Forelimb muscle (tissue), 1 donor: ENCODE data around the gene MIOX. TPM values are rescaled to one million over a fixed set of nuclear protein-coding genes. Genes with fewer than 3 reads are reported as not detected.

Experiments
- DNase-seq: peaks from one replicate; pipeline ENCODE4 v3.0.0-alpha.2; 2013; ENCODE audit warnings: low read depth
- polyA plus RNA-seq: library from polyadenylated mRNA; unstranded; fragments of 120-200 nt; gene quantifications from one replicate; pipeline ENCODE4 v1.2.1, GENCODE V29; 2013; ENCODE audit not compliant: insufficient read length

MIOX gene
- polyA plus RNA-seq, 1 donor, result 0.15 TPM

DNA sequence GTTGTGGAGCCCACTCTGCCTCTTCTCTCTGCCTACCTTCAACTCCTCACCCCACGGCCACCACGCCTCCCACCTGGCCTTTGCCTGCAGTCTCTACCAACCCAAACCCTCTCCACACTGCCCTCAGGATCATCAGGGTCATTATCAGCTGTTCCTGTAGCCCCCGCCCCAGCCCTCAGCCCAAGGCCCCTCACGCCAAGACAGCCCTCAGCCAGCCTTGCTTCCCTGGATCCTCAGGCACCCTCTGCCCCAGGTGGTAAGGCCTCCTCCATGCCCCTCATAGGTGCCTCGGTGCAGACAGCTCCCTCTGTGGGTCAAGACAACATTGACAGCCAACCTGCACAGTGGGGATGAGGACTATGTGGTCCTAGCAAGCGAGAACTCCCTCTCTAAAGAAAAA, 13.6 kb upstream of the MIOX start:
- DNase-seq, result no peak

DNA sequence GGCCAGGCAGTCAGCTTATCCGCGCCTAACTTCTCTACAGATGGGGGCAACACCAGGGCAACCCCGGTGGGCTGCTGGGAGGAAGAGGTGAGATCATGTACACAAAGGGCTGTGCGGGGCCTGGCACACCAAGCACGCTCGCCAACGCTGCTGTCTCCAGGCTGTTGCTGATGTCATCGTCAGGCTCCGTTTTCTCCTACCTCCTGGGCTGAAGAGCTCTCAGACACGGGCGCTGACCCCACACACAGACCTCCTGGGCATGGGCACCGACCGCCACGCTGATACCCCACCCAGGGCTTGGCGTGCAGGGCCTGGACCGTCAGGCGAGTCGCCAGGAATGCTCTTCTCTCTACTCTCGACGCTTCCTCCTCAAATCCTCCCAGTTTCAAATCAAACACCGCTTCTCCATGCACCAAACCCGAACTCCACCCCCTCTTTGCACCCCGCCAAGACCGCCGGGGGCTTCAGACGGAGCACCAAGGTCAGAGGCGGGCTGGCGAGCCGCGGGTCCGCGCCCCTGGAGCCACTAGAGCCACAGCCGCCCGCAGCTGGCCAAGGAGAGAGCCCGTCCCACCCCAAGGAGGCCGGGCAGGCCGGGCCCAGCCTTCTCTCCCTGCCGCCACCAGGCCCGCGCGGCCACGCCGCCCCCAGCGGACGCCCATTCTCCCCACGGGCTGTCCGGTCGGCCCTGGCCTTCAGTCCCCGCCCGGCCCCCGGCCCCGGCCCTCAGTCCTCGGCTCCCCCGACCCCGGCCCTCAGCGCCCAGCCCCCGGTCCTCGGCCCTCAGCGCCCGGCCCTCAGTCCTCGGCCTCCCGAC, 12.6 kb upstream of the MIOX start:
- no peak for DNase-seq

DNA sequence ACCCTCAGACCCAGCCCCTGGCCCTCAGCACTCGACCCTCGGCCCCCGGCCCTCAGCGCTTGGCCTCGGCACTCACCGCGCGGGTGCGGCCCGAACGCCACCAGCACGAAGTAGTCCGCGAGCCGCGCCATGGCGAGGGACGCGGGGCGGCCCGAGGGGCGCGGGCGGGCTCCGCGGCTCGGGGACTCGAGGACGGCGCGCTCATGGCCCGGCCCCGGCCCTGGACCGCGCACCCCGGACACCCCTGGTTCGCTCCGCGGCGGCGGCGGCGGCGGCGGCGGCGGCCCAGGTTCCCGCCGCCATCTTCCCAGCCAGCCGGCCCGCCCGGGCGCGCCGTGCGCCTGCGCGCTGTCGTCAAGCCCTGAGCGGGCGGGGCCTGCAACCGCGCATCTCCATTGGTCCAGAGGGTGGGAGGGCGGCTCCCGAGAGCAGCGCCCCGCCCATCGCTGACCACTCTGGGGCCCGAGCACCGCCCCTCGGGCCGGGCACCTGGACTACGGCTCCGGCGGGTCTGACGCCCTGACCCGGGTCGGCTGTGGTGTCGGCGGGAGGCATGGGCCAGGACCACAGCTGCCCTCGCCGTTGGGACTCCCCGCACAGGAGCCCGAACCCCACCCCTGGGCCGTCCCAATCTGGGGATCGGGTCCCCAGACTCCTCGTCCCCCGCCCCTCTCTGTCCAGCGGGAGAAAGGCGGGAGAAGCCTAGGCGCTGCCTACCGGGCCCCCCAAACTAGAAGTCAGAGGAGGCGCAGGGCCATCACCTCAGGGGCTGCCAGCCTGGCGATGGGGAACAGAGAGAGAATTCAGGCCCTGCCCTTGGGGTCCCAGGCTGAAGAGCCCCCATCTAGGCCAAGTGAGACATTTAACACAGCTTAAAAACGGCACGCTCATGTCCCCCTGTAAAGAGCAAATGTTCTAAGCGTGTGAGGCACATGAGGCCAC, 11.7 kb upstream of the MIOX start, which contains the start of gene SBF1:
Gene SBF1, minus strand, starts transcription at position 326 of the 942 bp plus-strand sequence. Its CDS starts 195 bp downstream, at position 131.
- peak; percentile 82 for DNase-seq

DNA sequence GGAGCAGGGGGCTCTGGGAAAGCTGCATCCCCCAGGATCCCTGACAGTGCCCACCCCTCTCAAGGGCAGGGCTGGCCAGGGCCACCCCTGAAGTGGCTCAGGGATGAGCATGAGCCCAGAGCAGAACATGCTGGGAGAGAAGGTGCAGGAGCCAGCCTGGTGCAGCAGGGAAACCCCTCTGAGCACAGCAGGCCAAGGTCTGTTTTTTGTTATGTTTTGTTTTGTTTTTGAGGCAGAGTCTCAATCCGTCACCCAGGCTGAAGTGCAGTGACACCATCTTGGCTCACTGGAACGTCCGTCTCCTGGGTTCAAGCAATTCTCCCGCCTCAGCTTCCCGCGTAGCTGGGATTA, 11.0 kb upstream of the MIOX start:
- DNase-seq, result no peak

DNA sequence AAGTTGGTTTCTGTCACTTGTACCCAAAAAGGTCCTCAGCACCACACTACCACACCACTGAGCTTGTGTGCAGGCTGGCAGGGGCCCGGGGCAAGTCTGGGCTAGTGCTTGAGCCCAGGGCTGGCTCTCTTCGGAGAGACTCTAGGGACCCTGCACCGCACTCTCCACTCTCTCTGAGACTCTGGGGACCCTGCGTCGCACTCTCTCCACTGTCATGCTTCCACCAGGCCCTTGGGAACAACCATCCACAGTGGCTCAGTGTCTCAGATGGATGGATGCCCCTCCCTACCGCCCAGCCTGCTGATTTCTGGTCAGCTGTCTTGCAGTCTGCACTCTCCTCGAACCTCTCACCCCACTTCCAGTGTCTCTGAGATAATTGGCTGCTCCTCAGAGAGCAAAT, 9.8 kb upstream of the MIOX start:
- DNase-seq, result no peak

DNA sequence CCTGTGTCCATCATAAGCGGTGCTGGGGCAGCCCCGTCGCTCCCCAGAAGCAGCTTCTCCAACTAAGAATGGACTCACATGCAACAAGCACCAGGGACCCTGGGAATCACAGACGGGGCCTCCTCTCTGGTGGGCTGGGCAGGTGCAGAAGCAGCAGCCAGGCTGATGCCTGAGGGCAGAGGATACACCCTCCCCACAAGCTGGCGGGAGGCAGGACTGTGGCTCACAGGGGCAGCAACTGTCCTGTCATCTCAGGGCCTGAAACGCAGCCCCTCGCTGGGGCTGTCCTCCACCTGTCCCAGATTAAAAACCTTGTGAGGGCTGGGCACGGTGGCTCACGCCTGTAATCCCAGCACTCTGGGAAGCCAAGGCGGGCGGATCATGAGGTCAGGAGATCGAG, 8.7 kb upstream of the MIOX start:
- DNase-seq, result no peak

DNA sequence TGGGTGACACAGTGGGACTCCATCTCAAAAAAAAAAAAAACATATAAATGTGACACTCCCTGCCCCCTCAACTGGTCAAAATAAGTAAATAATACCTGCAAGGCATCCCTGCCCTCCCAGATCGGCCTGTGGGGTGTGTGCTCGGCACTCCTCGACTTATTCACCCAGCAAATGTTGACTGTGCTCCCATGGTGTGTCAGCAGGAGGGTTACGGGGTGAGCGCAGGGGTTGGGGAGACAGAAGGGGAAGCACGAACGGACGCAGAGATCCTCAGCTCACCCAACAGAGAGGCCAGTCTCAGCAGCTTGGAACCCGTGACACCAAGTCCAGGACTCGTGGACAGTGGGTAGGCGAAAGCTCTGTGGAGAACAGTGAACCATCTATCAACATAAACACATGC, 6.9 kb upstream of the MIOX start:
- no peak for DNase-seq

DNA sequence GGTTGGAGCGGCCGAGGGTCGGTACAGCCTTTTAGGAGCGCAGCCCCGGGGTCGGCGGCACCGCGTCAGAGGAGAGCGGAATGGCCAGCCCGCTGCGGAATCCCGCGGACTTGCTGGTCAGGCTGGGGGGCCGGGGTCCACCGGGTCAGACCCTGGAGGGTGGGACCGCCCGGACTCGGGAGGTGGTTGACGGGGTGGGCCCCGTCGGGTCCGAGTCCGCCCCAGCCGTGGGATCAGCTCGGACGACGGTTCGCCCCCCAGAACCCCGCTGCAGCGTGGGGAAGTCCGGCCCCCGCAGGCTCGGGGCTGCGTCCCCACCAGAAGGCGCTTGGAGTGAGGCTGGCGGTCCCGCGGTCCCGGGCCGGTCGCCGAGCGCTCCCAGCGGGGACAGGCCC, 5.6 kb upstream of the MIOX start:
- no peak for DNase-seq

DNA sequence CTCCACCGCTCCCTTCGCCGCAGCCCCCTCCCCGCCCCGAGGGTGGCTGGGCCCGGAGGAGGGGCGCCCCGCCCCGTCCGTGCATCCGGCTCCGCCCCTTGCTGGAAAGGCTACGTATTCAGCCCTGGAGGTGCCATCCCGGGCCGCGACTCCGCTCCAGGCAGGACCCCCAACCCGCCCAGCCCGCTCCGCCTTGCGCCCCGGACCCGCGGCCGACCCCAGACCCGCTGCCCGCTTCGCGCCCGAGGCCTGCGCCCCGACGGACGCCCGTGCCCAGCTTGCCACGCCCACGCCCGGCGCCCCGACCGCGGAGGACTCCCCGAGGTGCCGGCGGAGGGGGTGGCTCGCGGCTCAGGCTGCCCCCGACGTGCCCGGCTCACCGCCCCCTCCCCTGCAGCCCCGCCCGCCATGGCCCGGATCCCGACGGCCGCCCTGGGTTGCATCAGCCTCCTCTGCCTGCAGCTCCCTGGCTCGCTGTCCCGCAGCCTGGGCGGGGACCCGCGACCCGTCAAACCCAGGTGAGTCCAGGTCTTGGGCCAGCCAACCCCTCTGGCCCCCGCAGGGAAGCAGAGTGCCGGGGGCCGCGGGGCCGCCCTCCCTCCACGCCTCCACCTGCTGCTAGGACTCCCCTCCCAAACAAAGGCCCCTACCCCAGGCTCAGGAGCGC, 5.1 kb upstream of the MIOX start, which contains the start of gene ADM2:
Gene ADM2, plus strand, starts transcription at position 104 of the 667 bp plus-strand sequence. Its CDS starts 305 bp downstream, at position 409.
- DNase-seq, result no peak

DNA sequence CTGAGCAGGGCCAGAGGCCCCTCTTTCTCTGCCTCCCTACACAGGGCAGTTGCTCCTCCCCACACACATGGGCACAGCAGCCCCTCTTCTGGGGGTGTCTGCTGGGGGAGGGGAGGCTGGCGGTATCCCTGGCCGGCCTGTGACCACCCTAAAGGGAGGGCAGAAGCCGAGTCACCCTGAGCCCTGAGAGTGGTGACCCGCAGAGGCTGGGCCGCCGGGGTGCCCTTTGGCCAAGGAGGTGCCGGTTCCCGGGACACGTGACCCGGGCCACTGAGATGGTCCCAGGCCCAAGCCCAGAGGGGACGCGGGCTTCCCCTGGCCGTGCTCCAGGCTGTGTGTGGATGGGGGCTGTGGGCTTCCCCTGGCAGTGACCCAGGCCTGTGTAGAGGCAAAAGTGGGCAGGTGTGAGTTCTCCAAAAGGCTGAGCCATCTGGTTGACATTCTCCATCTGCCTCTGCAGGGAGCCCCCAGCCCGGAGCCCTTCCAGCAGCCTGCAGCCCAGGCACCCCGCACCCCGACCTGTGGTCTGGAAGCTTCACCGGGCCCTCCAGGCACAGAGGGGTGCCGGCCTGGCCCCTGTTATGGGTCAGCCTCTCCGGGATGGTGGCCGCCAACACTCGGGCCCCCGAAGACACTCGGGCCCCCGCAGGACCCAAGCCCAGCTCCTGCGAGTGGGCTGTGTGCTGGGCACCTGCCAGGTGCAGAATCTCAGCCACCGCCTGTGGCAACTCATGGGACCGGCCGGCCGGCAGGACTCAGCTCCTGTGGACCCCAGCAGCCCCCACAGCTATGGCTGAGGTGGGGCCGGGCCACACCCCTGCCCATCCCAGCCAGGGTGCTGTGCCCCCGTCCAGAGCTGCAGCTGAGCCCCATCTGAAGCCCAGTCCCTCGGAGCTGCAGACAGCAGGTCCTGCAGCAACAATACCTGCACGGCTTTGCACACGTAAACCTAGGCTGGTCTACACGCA, 4.3 kb upstream of the MIOX start:
- DNase-seq, result no peak

DNA sequence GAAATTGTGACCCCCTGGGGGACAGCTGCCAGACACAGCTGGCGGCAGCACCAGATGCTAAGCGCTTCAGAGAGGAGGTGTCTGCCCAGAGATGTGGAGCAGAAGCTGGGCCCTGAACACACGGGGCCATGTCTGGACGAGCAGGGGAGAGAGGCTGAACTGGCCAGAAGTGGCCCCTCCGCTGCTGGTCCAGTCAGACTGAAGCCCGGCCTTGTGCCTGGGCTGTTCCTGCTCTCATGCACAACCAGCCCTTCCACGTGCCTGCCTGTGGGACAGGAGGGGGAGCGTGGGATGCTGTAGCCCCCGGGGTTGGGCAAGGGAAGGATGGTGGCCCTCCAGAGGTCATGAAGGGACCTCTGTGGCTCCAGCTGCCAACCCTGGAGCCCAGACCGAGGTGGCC, 3.6 kb upstream of the MIOX start:
- no peak for DNase-seq

DNA sequence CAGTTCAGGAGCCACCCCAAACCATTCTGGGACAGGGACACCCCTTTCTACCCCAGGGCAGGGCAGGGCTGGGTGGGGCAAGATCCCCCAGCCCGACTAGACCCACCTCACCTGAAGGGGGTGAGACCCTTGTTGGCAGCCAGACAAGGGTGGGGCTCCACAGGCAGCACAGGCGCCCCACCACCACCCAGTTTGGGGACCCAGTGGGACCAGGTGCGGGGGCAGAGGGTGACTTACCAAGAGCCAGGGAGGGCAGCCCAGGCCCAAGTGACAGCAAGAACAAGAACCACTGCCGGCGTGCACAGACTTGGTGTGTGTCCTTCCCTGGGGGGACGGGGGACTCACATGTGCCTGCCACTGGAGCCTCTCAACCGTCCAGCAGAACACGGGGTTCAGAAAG, 3.1 kb upstream of the MIOX start:
- DNase-seq, result no peak

DNA sequence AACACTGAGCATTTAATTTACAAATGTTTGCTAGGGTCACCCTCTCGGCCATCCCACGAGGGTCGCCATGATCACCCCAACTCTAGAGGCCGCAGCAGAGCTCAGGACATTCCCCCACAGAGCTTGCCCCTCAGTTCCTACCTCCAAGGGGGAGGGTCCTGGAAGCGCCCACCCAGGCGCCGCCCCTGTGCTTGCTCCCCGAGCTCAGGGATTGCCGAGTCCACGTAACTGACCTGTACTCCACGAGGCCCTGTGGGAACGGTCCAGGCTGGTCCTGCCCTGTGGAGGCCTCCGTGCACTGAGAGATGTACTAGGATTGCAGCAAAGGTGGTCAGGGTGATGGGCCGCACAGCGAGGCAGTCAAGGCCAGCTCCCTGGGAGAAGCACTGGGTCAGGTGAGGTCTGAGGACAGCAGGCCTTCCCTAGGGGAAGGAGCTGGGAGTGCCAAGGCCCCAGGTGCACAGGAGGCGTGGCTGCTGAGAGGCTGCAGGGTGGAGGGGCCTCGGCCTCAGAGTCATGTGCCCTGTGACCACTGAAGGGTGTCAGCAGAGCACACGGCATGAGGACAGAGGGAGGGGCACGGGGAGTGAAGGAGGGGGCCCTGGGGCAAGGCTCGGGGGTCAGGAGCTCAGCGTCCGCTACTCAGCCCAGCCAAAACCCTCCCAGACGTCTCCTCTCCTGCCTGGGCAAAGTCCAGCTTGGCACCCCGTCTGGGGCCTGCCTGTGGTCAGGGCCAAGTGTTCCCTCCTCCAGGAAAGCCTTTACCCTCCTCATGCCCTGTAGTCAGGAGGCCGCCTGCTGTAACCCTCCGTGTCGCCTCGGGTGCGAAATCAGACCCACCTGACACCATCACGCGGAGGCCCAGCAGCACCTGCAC, 2.4 kb upstream of the MIOX start:
- no peak for DNase-seq

DNA sequence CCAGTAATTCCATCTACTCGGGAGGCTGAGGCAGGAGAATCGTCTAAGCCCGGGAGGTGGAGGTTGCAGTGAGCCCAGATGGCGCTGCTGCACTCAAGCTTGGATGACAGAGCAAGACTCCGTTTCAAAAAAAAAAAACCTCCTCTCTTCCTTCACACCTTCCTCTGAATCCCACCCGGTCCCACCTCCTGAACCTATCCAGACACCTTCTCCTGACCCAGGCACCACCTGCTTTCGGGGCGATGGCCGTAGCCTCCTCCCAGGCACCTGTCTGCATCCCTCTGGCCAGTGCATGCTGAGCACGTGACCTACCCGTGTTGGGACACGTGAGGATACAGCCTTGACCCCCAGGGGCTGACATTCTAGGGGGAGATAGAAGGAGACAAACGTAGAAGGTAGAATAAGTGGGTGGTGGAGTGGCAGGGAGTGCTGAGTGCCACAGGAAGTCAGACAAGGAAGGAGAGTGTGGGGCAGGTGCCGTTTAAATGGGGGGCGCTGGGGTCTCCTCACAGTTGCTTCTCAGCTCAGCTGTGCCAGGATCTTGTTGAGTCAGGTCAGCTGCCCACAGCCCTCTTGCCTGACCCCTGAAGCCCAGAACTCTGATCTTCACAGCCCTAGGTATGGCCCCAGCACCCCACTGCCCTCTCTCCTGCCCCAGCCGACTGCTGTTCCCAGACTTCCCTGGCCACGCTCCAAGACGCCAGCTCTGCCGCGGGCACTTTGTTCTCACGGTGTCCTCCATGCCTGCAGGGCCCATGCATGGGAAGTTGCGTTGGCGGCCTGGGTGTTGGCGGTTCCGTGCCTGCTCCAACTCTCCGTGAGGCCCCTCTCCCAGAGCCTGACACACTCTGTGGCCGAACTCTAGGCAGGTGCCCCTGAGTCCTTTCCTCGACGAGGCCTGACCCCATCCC, 1.2 kb upstream of the MIOX start:
- no peak for DNase-seq

DNA sequence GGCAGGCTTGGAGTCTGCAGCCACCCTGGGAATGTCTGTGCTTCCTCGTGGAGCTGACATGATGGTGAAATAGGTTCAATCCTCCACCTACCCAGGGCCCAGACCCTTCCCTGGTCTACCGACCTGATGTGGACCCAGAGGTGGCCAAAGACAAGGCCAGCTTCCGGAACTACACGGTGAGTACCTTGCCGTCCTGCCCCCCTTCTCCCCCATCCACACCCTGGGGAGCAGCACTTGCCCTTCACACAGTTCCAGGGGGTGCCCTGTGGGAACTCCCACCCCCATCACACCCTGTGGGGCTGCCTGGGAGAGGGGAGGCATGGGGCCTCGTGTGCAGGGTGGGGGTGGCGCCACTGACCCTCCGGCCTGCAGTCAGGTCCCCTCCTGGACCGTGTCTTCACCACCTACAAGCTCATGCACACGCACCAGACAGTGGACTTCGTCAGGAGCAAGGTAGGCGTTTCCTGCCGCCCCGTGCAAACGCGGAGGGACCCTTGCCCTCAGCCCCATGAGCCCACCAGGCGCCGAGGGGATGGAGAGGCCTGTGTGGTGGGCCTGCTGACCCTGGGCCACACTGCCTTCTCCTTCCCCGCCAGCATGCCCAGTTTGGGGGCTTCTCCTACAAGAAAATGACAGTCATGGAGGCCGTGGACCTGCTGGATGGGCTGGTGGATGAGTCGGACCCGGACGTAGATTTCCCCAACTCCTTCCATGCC, 789 bp downstream of the MIOX start:
- no peak for DNase-seq

DNA sequence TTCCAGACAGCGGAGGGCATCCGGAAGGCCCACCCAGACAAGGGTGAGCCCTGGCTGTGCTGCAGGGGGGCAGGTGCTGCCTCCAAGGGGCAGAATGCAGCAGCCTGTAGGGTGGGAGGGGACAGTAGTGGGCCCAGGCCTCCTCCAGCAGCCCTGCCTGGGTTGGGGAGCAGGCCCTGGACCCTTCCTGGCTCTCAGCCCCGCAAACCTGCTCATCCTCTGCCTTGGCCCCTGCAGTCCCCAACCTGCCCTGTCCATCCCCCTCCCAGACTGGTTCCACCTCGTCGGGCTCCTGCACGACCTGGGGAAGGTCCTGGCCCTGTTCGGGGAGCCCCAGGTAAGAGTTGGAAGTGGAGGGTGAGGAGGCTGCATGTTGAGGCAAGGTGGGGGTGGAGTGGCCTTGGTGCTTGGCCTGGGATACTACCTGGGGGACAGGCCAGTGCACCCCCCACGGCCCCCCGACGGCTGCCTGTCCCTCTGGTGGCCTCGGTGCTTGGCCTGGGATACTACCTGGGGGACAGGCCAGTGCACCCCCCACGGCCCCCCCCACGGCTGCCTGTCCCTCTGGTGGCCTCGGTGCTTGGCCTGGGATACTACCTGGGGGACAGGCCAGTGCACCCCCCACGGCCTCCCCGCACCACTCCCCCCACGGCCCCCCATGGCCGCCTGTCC, 1.5 kb downstream of the MIOX start:
- no peak for DNase-seq

DNA sequence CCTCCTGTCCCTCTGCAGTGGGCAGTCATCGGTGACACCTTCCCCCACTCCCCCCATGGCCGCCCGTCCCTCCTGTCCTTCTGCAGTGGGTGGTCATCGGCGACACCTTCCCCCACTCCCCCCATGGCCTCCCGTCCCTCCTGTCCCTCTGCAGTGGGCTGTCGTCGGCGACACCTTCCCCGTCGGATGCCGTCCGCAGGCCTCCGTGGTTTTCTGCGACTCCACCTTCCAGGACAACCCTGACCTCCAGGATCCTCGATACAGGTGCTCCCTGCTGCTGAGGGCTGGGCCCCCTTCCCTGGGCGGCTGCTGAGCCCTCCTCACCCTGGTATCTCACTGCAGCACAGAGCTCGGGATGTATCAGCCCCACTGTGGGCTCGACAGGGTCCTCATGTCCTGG, 2.2 kb downstream of the MIOX start:
- no peak for DNase-seq
